CD14-positive monocyte (primary cell): ENCODE results near the gene SCIN. TPM values are rescaled to one million over a fixed set of nuclear protein-coding genes. Genes with fewer than 3 reads are reported as not detected.
"Not testable (repeated sequence)": the region's sequence is repeated elsewhere in the genome, so short reads cannot be mapped to it uniquely, and the experiment has no call there.

Source experiments
- DNase-seq, 3 donors: peaks; one replicate each; pipeline ENCODE4 v3.0.0-alpha.2; 2011 to 2022
- H2AFZ ChIP-seq: 2 replicates; pipeline ENCODE4 v1.6.0; 2012; ENCODE audit warnings: mild to moderate bottlenecking, low read depth, low read length, inconsistent platforms; ENCODE audit not compliant: insufficient read depth, poor library complexity, severe bottlenecking
- H3K27ac ChIP-seq, 2 donors: 1 replicate in 1 of 2; 2 replicates in 1 of 2; pipeline ENCODE4 v1.5.1; 2012 to 2013; ENCODE audit warnings: low read length in 2 of 2, control low read depth in 1 of 2, inconsistent platforms in 1 of 2, low read depth in 1 of 2, mild to moderate bottlenecking in 1 of 2
- H3K27me3 ChIP-seq, 2 donors: one replicate each; pipeline versions ENCODE4 v1.6.0 to v1.6.1; 2011 to 2013; ENCODE audit warnings: low read length in 2 of 2; ENCODE audit not compliant: control insufficient read depth in 2 of 2, insufficient read depth in 2 of 2
- H3K36me3 ChIP-seq, 2 donors: replicated peaks in 1 of 2; 1 replicate in 1 of 2; 2 replicates in 1 of 2; pipeline versions ENCODE4 v1.5.1 to v1.6.1; 2012 to 2013; ENCODE audit warnings: low read length in 2 of 2, control low read depth in 1 of 2, inconsistent platforms in 1 of 2, mild to moderate bottlenecking in 1 of 2; ENCODE audit not compliant: insufficient read depth in 2 of 2, control insufficient read depth in 1 of 2
- H3K4me1 ChIP-seq, 2 donors: 1 replicate in 1 of 2; 2 replicates in 1 of 2; pipeline versions ENCODE4 v1.5.1 to v1.6.1; 2012 to 2013; ENCODE audit warnings: low read length in 2 of 2, control low read depth in 1 of 2, inconsistent platforms in 1 of 2, mild to moderate bottlenecking in 1 of 2, moderate library complexity in 1 of 2; ENCODE audit not compliant: insufficient read depth in 2 of 2, control insufficient read depth in 1 of 2
- H3K4me2 ChIP-seq: replicated peaks from 2 replicates; pipeline ENCODE3; 2012; ENCODE audit warnings: low read length, moderate library complexity, mild to moderate bottlenecking; ENCODE audit not compliant: poor library complexity, severe bottlenecking; ENCODE audit errors: extremely low read depth
- H3K4me3 ChIP-seq, 3 experiments: fragments of 200-600 bp in 1 of 3; sonication (generic) in 1 of 3; replicated peaks in 1 of 3; 1 replicate in 2 of 3; 2 replicates in 1 of 3; pipeline ENCODE4 v1.5.1; 2011 to 2013; ENCODE audit warnings: low read length in 3 of 3, mild to moderate bottlenecking in 3 of 3, control low read depth in 2 of 3, low read depth in 2 of 3, inconsistent platforms in 1 of 3, moderate library complexity in 1 of 3
- H3K79me2 ChIP-seq: 2 replicates; pipeline ENCODE4 v1.6.0; 2012; ENCODE audit warnings: mild to moderate bottlenecking, control low read depth, inconsistent platforms, low read length, moderate library complexity; ENCODE audit not compliant: insufficient read depth
- H3K9ac ChIP-seq: 2 replicates; pipeline ENCODE4 v1.6.0; 2017; ENCODE audit warnings: low read length, mild to moderate bottlenecking; ENCODE audit not compliant: insufficient read depth, poor library complexity, severe bottlenecking
- H3K9me3 ChIP-seq, 2 donors: replicated peaks in 1 of 2; 1 replicate in 1 of 2; 2 replicates in 1 of 2; pipeline versions ENCODE4 v1.5.1 to v1.6.1; 2012 to 2013; ENCODE audit warnings: low read length in 2 of 2, control low read depth in 1 of 2; ENCODE audit not compliant: control insufficient read depth in 1 of 2, insufficient read depth in 1 of 2
- H4K20me1 ChIP-seq: 2 replicates; pipeline ENCODE4 v1.6.0; 2012; ENCODE audit warnings: mild to moderate bottlenecking, low read length, control low read depth, moderate library complexity; ENCODE audit not compliant: insufficient read depth
- H3K27ac Mint-ChIP-seq, 7 donors: one replicate each; pipeline ENCODE4 v1.8.0; 2020; ENCODE audit warnings: mild to moderate bottlenecking in 7 of 7, mixed read lengths in 7 of 7, moderate library complexity in 6 of 7, inconsistent platforms in 2 of 7
- H3K27me3 Mint-ChIP-seq, 3 donors: one replicate each; pipeline ENCODE4 v1.8.0; 2021 to 2022; ENCODE audit warnings: low read depth in 3 of 3, mild to moderate bottlenecking in 3 of 3, mixed read lengths in 3 of 3, moderate library complexity in 3 of 3, inconsistent platforms in 1 of 3
- H3K36me3 Mint-ChIP-seq, 2 donors: one replicate each; pipeline ENCODE4 v1.8.0; 2020; ENCODE audit warnings: mixed read lengths in 2 of 2, inconsistent platforms in 1 of 2, mild to moderate bottlenecking in 1 of 2
- H3K4me1 Mint-ChIP-seq: one replicate; pipeline ENCODE4 v1.8.0; 2020; ENCODE audit warnings: mild to moderate bottlenecking, mixed read lengths
- H3K4me3 Mint-ChIP-seq, 2 donors: one replicate each; pipeline ENCODE4 v1.8.0; 2020; ENCODE audit warnings: mild to moderate bottlenecking in 2 of 2, mixed read lengths in 2 of 2, moderate library complexity in 1 of 2
- H3K9me3 Mint-ChIP-seq, 7 donors: one replicate each; pipeline ENCODE4 v1.8.0; 2020 to 2022; ENCODE audit warnings: mixed read lengths in 7 of 7, mild to moderate bottlenecking in 6 of 7, moderate library complexity in 6 of 7, inconsistent platforms in 2 of 7
- WGBS: methylation state at CpG from one replicate; pipeline ENCODE4 v1.1.5; 2013; ENCODE audit warnings: missing lambda C conversion rate; ENCODE audit not compliant: insufficient coverage; 5-methylcytosine and 5-hydroxymethylcytosine counted together
- intact Hi-C, 2 donors: fragments of 100-400 bp; cut with micrococcal nuclease; formaldehyde crosslinking; loops; one replicate each; pipeline versions ENCODE4 v1.15.0 to v1.15.1; 2023
- polyA plus RNA-seq, 3 donors: library from polyadenylated mRNA; depleted of rRNA in 1 of 3; unstranded in 2 of 3; stranded (reverse) in 1 of 3; fragments of 300-500 nt in 2 of 3; fragments of >200 nt in 1 of 3; fragmentation: Illumina TruSeq in 2 of 3; gene quantifications; 1 replicate in 2 of 3; 2 replicates in 1 of 3; pipeline ENCODE4 v1.2.3, GENCODE V29; 2012 to 2021
- TF ChIP-seq, protein P1 (sequence below): fragments of 200-600 bp; IDR thresholded peaks from one replicate; pipeline ENCODE4 v1.8.0; 2022; ENCODE audit warnings: antibody characterized with exemption, mild to moderate bottlenecking

Gene SCIN
- polyA plus RNA-seq, 3 donors: 0.08 TPM; not detected in 2

DNA sequence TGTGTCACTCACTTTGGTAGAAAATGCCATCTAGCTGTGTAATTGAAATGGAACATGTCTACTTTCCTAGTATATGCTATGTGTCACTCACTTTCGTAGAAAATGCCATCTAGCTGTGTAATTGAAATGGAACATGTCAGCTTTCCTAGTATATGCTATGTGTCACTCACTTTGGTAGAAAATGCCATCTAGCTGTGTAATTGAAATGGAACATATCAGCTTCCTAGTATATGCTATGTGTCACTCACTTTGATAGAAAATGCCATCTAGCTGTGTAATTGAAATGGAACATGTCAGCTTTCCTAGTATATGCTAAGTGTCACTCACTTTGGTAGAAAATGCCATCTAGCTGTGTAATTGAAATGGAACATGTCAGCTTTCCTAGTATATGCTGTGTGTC, 42.9 kb upstream of the SCIN start:
- H4K20me1 ChIP-seq, H3K27ac Mint-ChIP-seq, H3K79me2 ChIP-seq, H3K4me2 ChIP-seq, H3K4me1 ChIP-seq, H3K27me3 Mint-ChIP-seq, H3K9me3 ChIP-seq, H3K36me3 ChIP-seq, DNase-seq, H3K4me1 Mint-ChIP-seq, H3K4me3 Mint-ChIP-seq, H3K4me3 ChIP-seq, H3K27me3 ChIP-seq, H3K27ac ChIP-seq, H3K36me3 Mint-ChIP-seq, H3K9ac ChIP-seq, H2AFZ ChIP-seq, H3K9me3 Mint-ChIP-seq: not testable (repeated sequence)
- intact Hi-C loops: loop anchor here in 1 of 2 donors (10.0 kb wide), 1 partner anchor 737 kb away; no protein-coding TSS in a partner anchor
- no CpG with 5 or more reads among the region's 1 CpG for WGBS

DNA sequence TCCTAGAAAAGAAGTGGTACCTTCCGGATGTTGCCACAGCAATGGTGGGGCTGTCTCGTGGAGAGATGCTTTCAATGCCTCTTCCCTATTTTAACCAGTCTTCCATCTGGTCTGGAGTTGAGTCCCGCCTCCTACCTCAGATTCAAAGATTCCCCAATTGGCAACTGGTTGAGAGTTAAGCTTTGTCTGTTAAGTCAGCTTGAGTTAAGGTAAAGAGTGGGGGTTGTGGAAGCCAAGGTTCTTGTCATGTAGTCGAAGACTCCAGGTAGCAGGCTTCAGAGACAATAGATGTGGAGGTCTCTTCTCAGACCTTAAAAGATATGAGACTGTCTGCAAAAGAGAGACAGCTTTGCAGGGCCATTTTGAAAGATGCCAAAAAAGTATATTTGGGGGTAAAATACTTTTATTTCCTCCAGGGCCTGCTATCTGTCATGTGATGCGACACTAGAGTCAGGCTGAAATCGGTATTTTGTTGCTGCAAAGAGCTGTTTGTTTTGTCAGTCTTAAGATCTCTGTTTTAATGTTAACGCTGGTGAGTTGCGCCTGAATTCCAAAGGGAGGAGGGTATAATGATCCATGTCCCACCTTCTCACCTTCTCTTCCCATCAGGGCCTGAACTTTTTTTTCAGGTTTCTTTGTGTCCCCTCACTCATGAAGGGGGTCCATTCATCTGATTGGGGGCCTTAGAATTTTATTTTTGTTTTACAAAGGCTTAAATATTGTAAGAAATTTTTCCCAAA, 40.4 kb upstream of the SCIN start:
- peaks cover under 1% of the 10 kb centered on the region for H3K4me1 Mint-ChIP-seq
- no peaks in the 10 kb centered on the region for H3K36me3 Mint-ChIP-seq
- H3K27me3 Mint-ChIP-seq: no peaks in the 10 kb centered on the region
- Histone ChIP-seq H2AFZ (no peak overlapping the region), H3K9me3 (no peaks in the 10 kb centered on the region), H3K27me3 (no peaks in the 10 kb centered on the region), H3K4me2 (no peak overlapping the region), H3K36me3 (no peaks in the 10 kb centered on the region), H3K4me1 (no peaks in the 10 kb centered on the region), H3K9ac (no peak overlapping the region), H3K79me2 (no peaks in the 10 kb centered on the region), H3K27ac (no peak overlapping the region), H3K4me3 (no peak overlapping the region), H4K20me1 (no peaks in the 10 kb centered on the region)
- H3K4me3 Mint-ChIP-seq: no peak overlapping the region
- TF ChIP-seq, protein P1, sequence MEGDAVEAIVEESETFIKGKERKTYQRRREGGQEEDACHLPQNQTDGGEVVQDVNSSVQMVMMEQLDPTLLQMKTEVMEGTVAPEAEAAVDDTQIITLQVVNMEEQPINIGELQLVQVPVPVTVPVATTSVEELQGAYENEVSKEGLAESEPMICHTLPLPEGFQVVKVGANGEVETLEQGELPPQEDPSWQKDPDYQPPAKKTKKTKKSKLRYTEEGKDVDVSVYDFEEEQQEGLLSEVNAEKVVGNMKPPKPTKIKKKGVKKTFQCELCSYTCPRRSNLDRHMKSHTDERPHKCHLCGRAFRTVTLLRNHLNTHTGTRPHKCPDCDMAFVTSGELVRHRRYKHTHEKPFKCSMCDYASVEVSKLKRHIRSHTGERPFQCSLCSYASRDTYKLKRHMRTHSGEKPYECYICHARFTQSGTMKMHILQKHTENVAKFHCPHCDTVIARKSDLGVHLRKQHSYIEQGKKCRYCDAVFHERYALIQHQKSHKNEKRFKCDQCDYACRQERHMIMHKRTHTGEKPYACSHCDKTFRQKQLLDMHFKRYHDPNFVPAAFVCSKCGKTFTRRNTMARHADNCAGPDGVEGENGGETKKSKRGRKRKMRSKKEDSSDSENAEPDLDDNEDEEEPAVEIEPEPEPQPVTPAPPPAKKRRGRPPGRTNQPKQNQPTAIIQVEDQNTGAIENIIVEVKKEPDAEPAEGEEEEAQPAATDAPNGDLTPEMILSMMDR: no peak
- H3K27ac Mint-ChIP-seq: no peak overlapping the region
- intact Hi-C loops: loop anchor here in 1 of 2 donors (10.0 kb wide), 2 partner anchors 95 to 735 kb away; no protein-coding TSS in a partner anchor
- WGBS: 100% methylated on average over 1 of the region's 8 CpGs
- H3K9me3 Mint-ChIP-seq: peaks cover 0 to 5% (median 2%) of the 10 kb centered on the region in 7 donors
- no peak for DNase-seq
